B cell (primary cell): ENCODE results near the gene GSG1L. TPM values are rescaled to one million over a fixed set of nuclear protein-coding genes. Genes with fewer than 3 reads are reported as not detected.

ENCODE experiments used
- ATAC-seq: fragments of 200-7000 bp; cut with Tn5 transposase; one replicate; pipeline ENCODE4 v1.10.0; 2021; ENCODE audit warnings: low read depth, mild to moderate bottlenecking, moderate number of reproducible peaks, moderate library complexity
- CTCF ChIA-PET: fragments of 350-600 bp; sonication (Branson Sonifier 250); formaldehyde crosslinking; loops from one replicate; lab custom pipeline; 2021; ENCODE audit warnings: antibody characterized with exemption, inconsistent platforms; lab: Charles Lee
- POLR2A ChIA-PET: fragments of 350-600 bp; sonication (Branson Sonifier 250); formaldehyde crosslinking; loops from one replicate; lab custom pipeline; 2021; ENCODE audit warnings: antibody characterized with exemption; lab: Charles Lee
- DNase-seq: peaks from one replicate; pipeline ENCODE4 v3.0.0; 2013
- H2AFZ ChIP-seq: 2 replicates; pipeline ENCODE4 v1.6.1; 2012; ENCODE audit warnings: mild to moderate bottlenecking, low read depth, low read length; ENCODE audit not compliant: insufficient read depth, poor library complexity, severe bottlenecking
- H3K27ac ChIP-seq, 2 donors: 1 replicate in 1 of 2; 2 replicates in 1 of 2; pipeline ENCODE4 v1.5.1; 2012 to 2013; ENCODE audit warnings: low read length in 2 of 2, mild to moderate bottlenecking in 2 of 2, moderate library complexity in 1 of 2
- H3K27me3 ChIP-seq, 4 experiments: fragments of 200-600 bp in 1 of 4; sonication (generic) in 1 of 4; replicated peaks in 1 of 4; 1 replicate in 2 of 4; 2 replicates in 2 of 4; pipeline versions ENCODE4 v1.6.1 to v1.7.0; 2013 to 2016; ENCODE audit warnings: low read length in 3 of 4, mild to moderate bottlenecking in 2 of 4, mixed read lengths in 1 of 4, moderate library complexity in 1 of 4; ENCODE audit not compliant: insufficient read depth in 4 of 4, control insufficient read depth in 3 of 4; ENCODE audit errors: control extremely low read depth in 1 of 4
- H3K36me3 ChIP-seq, 2 experiments: replicated peaks in 1 of 2; 1 replicate in 1 of 2; 2 replicates in 1 of 2; pipeline versions ENCODE4 v1.6.1 to v1.7.1; 2013; ENCODE audit warnings: low read length in 1 of 2; ENCODE audit not compliant: insufficient read depth in 2 of 2, control insufficient read depth in 1 of 2; ENCODE audit errors: control extremely low read depth in 1 of 2, extremely low read depth in 1 of 2
- H3K4me1 ChIP-seq, 2 donors: fragments of 200-600 bp in 1 of 2; sonication (generic) in 1 of 2; 1 replicate in 1 of 2; 2 replicates in 1 of 2; pipeline versions ENCODE4 v1.5.1 to v1.6.1; 2013 to 2017; ENCODE audit warnings: low read length in 2 of 2; ENCODE audit not compliant: control insufficient read depth in 2 of 2, insufficient read depth in 2 of 2
- H3K4me2 ChIP-seq: replicated peaks from 2 replicates; pipeline ENCODE3; 2012; ENCODE audit warnings: mild to moderate bottlenecking, low read depth, low read length; ENCODE audit not compliant: poor library complexity, severe bottlenecking
- H3K4me3 ChIP-seq, 5 experiments: fragments of 200-600 bp in 1 of 5; sonication (generic) in 1 of 5; 1 replicate in 3 of 5; 2 replicates in 2 of 5; pipeline versions ENCODE4 v1.5.1 to v1.7.0; 2011 to 2016; ENCODE audit warnings: low read length in 4 of 5, mild to moderate bottlenecking in 4 of 5, low read depth in 2 of 5, control low read depth in 1 of 5, moderate library complexity in 1 of 5; ENCODE audit not compliant: insufficient read depth in 1 of 5; ENCODE audit errors: control extremely low read depth in 1 of 5, extremely low read depth in 1 of 5
- H3K79me2 ChIP-seq: fragments of 200-600 bp; sonication (generic); one replicate; pipeline ENCODE4 v1.6.0; 2016; ENCODE audit warnings: low read length; ENCODE audit not compliant: control insufficient read depth, insufficient read depth
- H3K9ac ChIP-seq: fragments of 200-600 bp; sonication (generic); 2 replicates; pipeline ENCODE4 v1.6.1; 2017; ENCODE audit warnings: mild to moderate bottlenecking, low read length, moderate library complexity
- H3K9me3 ChIP-seq, 3 donors: one replicate each; pipeline versions ENCODE4 v1.6.1 to v1.7.1; 2013; ENCODE audit warnings: low read length in 2 of 3; ENCODE audit not compliant: control insufficient read depth in 2 of 3, insufficient read depth in 1 of 3; ENCODE audit errors: control extremely low read depth in 1 of 3
- H4K20me1 ChIP-seq: 2 replicates; pipeline ENCODE4 v1.6.0; 2012; ENCODE audit warnings: mild to moderate bottlenecking, low read length; ENCODE audit not compliant: insufficient read depth, control insufficient read depth, poor library complexity, severe bottlenecking
- H3K27ac Mint-ChIP-seq: one replicate; pipeline ENCODE4 v1.8.0; 2021; ENCODE audit warnings: mixed read lengths
- H3K27me3 Mint-ChIP-seq: one replicate; pipeline ENCODE4 v1.8.0; 2021; ENCODE audit warnings: mixed read lengths
- H3K4me1 Mint-ChIP-seq: one replicate; pipeline ENCODE4 v1.8.0; 2021; ENCODE audit warnings: mixed read lengths
- H3K4me3 Mint-ChIP-seq: one replicate; pipeline ENCODE4 v1.8.0; 2021; ENCODE audit warnings: mixed read lengths
- H3K9me3 Mint-ChIP-seq: one replicate; pipeline ENCODE4 v1.8.0; 2022; ENCODE audit warnings: mixed read lengths; ENCODE audit not compliant: insufficient read depth
- EZH2 ChIP-seq: IDR thresholded peaks from 2 replicates; pipeline ENCODE4 v1.6.1; 2012; ENCODE audit warnings: borderline replicate concordance, low read depth, mild to moderate bottlenecking, moderate library complexity, low read length; ENCODE audit not compliant: insufficient read depth, poor library complexity, severe bottlenecking
- WGBS: methylation state at CpG from one replicate; pipeline ENCODE4 v1.1.5; 2013; ENCODE audit warnings: missing lambda C conversion rate; ENCODE audit not compliant: insufficient coverage; 5-methylcytosine and 5-hydroxymethylcytosine counted together
- intact Hi-C: fragments of 100-400 bp; cut with micrococcal nuclease; formaldehyde crosslinking; loops from one replicate; pipeline ENCODE4 v1.10.0; 2022
- polyA plus RNA-seq: library from polyadenylated mRNA; depleted of rRNA; stranded (reverse); fragments of >200 nt; gene quantifications from 2 replicates; pipeline ENCODE4 v1.2.3, GENCODE V29; 2012
- total RNA-seq, 2 donors: library from RNA; stranded (reverse); fragments of 120-200 nt in 1 of 2; gene quantifications; 1 replicate in 1 of 2; 2 replicates in 1 of 2; pipeline versions ENCODE4 v1.2.3 to v1.2.4, GENCODE V29; 2013 to 2022
- TF ChIP-seq, protein P1 (sequence below): fragments of 200-600 bp; IDR thresholded peaks from one replicate; pipeline ENCODE4 v1.8.0; 2022; ENCODE audit warnings: antibody characterized with exemption, mild to moderate bottlenecking

The GSG1L gene
- total and polyA plus RNA-seq, 2 donors (not counting 1 experiment from before 2014, with no cell fraction given), result 0.01 TPM; not detected in 1

DNA sequence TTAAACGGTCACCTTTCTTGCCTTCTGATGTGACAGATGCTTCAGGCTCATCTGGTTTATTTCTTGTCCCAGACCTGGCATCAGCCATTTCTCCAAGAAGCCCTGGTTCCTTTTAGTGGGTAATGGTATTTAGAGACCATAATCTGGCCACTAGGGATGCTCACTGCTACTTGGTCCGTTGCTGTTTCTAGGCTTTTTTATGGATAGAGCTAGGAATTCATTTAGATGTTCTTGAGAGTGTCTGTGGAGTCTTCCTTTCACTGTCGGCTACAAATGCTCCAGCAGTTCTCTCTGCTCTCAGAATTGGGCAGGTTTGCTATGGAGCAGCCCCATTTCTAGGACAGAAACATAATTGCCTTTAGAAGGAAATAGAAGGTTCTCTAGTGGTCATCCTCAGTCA, 299.1 kb downstream of the GSG1L start:
- H2AFZ ChIP-seq, result no peak overlapping the region
- POLR2A ChIA-PET, result no interaction called here

DNA sequence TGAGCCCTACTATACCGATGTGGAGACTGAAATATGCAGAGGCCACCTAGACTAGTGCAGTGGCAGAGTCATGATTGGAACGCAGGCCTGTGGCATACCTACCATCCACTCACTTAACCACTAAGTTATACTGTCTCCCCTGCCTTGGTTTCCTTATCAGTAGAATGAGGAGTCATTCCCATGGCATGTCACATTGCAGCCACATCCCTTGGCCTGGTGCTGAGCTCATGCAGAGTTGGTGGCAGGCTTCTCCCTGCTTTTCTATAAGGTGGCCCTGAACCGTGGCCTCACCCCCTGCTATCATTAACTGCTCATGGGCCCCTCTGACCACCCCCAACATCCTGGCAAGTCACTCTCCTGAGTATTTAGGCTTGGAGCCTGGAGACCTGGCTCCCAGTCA, 301.1 kb downstream of the GSG1L start:
- Mint-ChIP-seq H3K4me3 (no peak overlapping the region), H3K9me3 (peaks cover 3% of the 10 kb centered on the region), H3K27me3 (no peaks in the 10 kb centered on the region), H3K4me1 (peaks cover 6% of the 10 kb centered on the region), H3K27ac (no peak overlapping the region)
- H3K36me3 ChIP-seq, result peaks cover 0 to 29% of the 10 kb centered on the region in 2 experiments
- ChIA-PET POLR2A (no interaction called here), CTCF (no interaction called here)
- peaks cover 0 to 8% (median 5%) of the 10 kb centered on the region in 3 donors for H3K9me3 ChIP-seq
- DNase-seq (no peak), ATAC-seq (no peak)
- no peak overlapping the region for H3K9ac ChIP-seq
- H3K27ac ChIP-seq, result no peak overlapping the region
- H3K4me2 ChIP-seq, result no peak overlapping the region
- intact Hi-C loops, result no loop called here
- no peaks in the 10 kb centered on the region for H4K20me1 ChIP-seq
- no peak for TF ChIP-seq EZH2
- peaks cover 0 to 6% of the 10 kb centered on the region in 2 donors for H3K4me1 ChIP-seq
- H3K79me2 ChIP-seq, result no peaks in the 10 kb centered on the region
- no peak overlapping the region for H2AFZ ChIP-seq
- H3K27me3 ChIP-seq, result no peaks in the 10 kb centered on the region
- 100% methylated on average over 2 of the region's 3 CpGs for WGBS
- H3K4me3 ChIP-seq, result no peak overlapping the region

More for the DNA sequence above, 299.1 kb downstream of the GSG1L start:
- peaks cover 0 to 31% of the 10 kb centered on the region in 2 experiments for H3K36me3 ChIP-seq
- no peak for DNase-seq
- no peak for TF ChIP-seq EZH2
- TF ChIP-seq, protein P1, sequence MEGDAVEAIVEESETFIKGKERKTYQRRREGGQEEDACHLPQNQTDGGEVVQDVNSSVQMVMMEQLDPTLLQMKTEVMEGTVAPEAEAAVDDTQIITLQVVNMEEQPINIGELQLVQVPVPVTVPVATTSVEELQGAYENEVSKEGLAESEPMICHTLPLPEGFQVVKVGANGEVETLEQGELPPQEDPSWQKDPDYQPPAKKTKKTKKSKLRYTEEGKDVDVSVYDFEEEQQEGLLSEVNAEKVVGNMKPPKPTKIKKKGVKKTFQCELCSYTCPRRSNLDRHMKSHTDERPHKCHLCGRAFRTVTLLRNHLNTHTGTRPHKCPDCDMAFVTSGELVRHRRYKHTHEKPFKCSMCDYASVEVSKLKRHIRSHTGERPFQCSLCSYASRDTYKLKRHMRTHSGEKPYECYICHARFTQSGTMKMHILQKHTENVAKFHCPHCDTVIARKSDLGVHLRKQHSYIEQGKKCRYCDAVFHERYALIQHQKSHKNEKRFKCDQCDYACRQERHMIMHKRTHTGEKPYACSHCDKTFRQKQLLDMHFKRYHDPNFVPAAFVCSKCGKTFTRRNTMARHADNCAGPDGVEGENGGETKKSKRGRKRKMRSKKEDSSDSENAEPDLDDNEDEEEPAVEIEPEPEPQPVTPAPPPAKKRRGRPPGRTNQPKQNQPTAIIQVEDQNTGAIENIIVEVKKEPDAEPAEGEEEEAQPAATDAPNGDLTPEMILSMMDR, result no peak
- H3K4me3 ChIP-seq, result no peak overlapping the region
- peaks cover 0 to 6% of the 10 kb centered on the region in 2 donors for H3K4me1 ChIP-seq
- no peaks in the 10 kb centered on the region for H3K79me2 ChIP-seq
- no peak overlapping the region for H3K27ac ChIP-seq
- 90% methylated on average over 2 of the region's 3 CpGs for WGBS
- Mint-ChIP-seq H3K27ac (no peak overlapping the region), H3K27me3 (no peaks in the 10 kb centered on the region), H3K4me1 (peaks cover 6% of the 10 kb centered on the region), H3K9me3 (peaks cover 3% of the 10 kb centered on the region), H3K4me3 (no peak overlapping the region)
- no peak overlapping the region for H3K9ac ChIP-seq
- H4K20me1 ChIP-seq, result no peaks in the 10 kb centered on the region
- intact Hi-C loops, result no loop called here
- no peaks in the 10 kb centered on the region for H3K27me3 ChIP-seq
- CTCF ChIA-PET, result no interaction called here
- no peak for ATAC-seq
- no peak overlapping the region for H3K4me2 ChIP-seq
- peaks cover 0 to 8% (median 5%) of the 10 kb centered on the region in 3 donors for H3K9me3 ChIP-seq
